GM23248 (cell line): ENCODE data around the gene ERBB4. TPM values are rescaled to one million over a fixed set of nuclear protein-coding genes. Genes with fewer than 3 reads are reported as not detected.

Source experiments
- DNase-seq: peaks from one replicate; pipeline ENCODE4 v3.0.0-alpha.2; 2015
- H2AFZ ChIP-seq: fragments of 200-600 bp; sonication (generic); 2 replicates; pipeline ENCODE4 v1.6.1; 2016; ENCODE audit warnings: antibody characterized with exemption
- H3F3A ChIP-seq: fragments of 200-600 bp; sonication (generic); 2 replicates; pipeline ENCODE4 v1.6.1; 2016; ENCODE audit warnings: mild to moderate bottlenecking, antibody characterized with exemption, mixed run types; ENCODE audit not compliant: insufficient read depth
- H3K27ac ChIP-seq: fragments of 200-600 bp; sonication (generic); 2 replicates; pipeline ENCODE4 v1.5.1; 2016; ENCODE audit warnings: mild to moderate bottlenecking
- H3K27me3 ChIP-seq: fragments of 200-600 bp; sonication (generic); replicated peaks from 2 replicates; pipeline ENCODE4 v1.6.1; 2016; ENCODE audit warnings: mild to moderate bottlenecking; ENCODE audit not compliant: insufficient read depth
- H3K36me3 ChIP-seq: fragments of 200-600 bp; sonication (generic); 2 replicates; pipeline ENCODE4 v1.6.1; 2016; ENCODE audit warnings: low read depth, mild to moderate bottlenecking
- H3K4me1 ChIP-seq: fragments of 200-600 bp; sonication (generic); 2 replicates; pipeline ENCODE4 v1.6.1; 2016; ENCODE audit warnings: mild to moderate bottlenecking; ENCODE audit not compliant: insufficient read depth
- H3K4me2 ChIP-seq: fragments of 200-600 bp; sonication (generic); one replicate; pipeline ENCODE4 v1.6.1; 2016; ENCODE audit warnings: mild to moderate bottlenecking; ENCODE audit not compliant: unreplicated experiment
- H3K4me3 ChIP-seq: fragments of 200-600 bp; sonication (generic); 2 replicates; pipeline ENCODE4 v1.5.1; 2016; ENCODE audit warnings: mild to moderate bottlenecking
- H3K79me2 ChIP-seq: fragments of 200-600 bp; sonication (generic); 2 replicates; pipeline ENCODE4 v1.6.1; 2016; ENCODE audit warnings: mild to moderate bottlenecking; ENCODE audit not compliant: insufficient read depth
- H3K9ac ChIP-seq: fragments of 200-600 bp; sonication (generic); 2 replicates; pipeline ENCODE4 v1.6.1; 2016; ENCODE audit warnings: mild to moderate bottlenecking
- H3K9me2 ChIP-seq: fragments of 200-600 bp; sonication (generic); 2 replicates; pipeline ENCODE4 v1.6.1; 2016; ENCODE audit warnings: mixed run types, mild to moderate bottlenecking, moderate library complexity; ENCODE audit not compliant: insufficient read depth
- H3K9me3 ChIP-seq: fragments of 200-600 bp; sonication (generic); one replicate; pipeline ENCODE4 v1.6.1; 2017; ENCODE audit warnings: low read depth
- H4K20me1 ChIP-seq: fragments of 200-600 bp; sonication (generic); 2 replicates; pipeline ENCODE4 v1.6.0; 2016; ENCODE audit not compliant: insufficient read depth
- EZH2 ChIP-seq: fragments of 200-600 bp; sonication (generic); IDR thresholded peaks from 2 replicates; pipeline ENCODE4 v1.6.1; 2018; ENCODE audit warnings: antibody characterized with exemption, mild to moderate bottlenecking; ENCODE audit not compliant: insufficient read depth, poor library complexity, severe bottlenecking
- EZH2phosphoT487 ChIP-seq: fragments of 200-600 bp; sonication (generic); IDR thresholded peaks from 2 replicates; pipeline ENCODE4 v1.6.1; 2018; ENCODE audit warnings: antibody characterized with exemption, moderate library complexity, mild to moderate bottlenecking, low read depth; ENCODE audit not compliant: insufficient read depth
- WGBS, 2 experiments: methylation state at CpG; one replicate each; pipeline ENCODE4 v1.1.6; 2015 to 2017; ENCODE audit warnings: low lambda C conversion rate in 2 of 2, low coverage in 1 of 2; ENCODE audit errors: missing lambda C conversion rate in 2 of 2; 5-methylcytosine and 5-hydroxymethylcytosine counted together
- in situ Hi-C: fragments of 300-500 bp; cut with MboI; formaldehyde crosslinking; loops from 2 replicates; pipeline ENCODE4 v1.15.0; 2020
- polyA plus RNA-seq: library from polyadenylated mRNA; unstranded; fragments of >200 nt; fragmentation: Nextera tagmentation; extraction: Ambion mirVana; gene quantifications from 2 replicates; pipeline ENCODE4 v1.2.1, GENCODE V29; 2016
- total RNA-seq: library from RNA; depleted of rRNA; stranded (reverse); fragments of >200 nt; shearing (Covaris generic); gene quantifications from 2 replicates; pipeline ENCODE4 v1.2.3, GENCODE V29; 2014

ERBB4 gene
- total and polyA plus RNA-seq, 2 experiments from 2014 or later = not detected

DNA sequence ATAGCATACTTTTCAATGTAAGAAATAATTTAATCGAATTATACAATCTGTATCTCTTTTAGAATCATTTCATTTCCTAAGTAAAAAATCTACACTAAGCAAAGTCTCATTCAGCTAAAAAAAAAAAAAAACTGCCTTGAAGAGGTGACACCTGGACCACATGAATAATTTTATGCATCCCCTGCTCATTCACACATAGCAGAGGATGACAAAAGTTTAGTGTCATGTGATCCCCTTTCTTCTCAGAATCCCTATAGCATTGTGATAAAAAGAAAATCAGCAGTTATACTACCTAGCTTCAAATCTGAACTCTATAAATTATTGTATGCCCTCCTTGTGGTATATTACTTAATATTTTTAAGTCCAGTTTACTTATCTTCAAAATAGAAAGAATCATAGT lies 603.8 kb downstream of the ERBB4 start:
- H3K4me1 ChIP-seq = no peaks in the 10 kb centered on the region
- H3K9ac ChIP-seq = no peak overlapping the region
- H3F3A ChIP-seq = no peaks in the 10 kb centered on the region
- no peaks in the 10 kb centered on the region for H3K27me3 ChIP-seq
- no peak for DNase-seq
- H3K36me3 ChIP-seq = no peaks in the 10 kb centered on the region
- H3K9me3 ChIP-seq = no peaks in the 10 kb centered on the region
- no peak overlapping the region for H3K4me2 ChIP-seq
- H4K20me1 ChIP-seq = no peaks in the 10 kb centered on the region
- no peak overlapping the region for H3K27ac ChIP-seq
- in situ Hi-C loops = no loop called here
- H2AFZ ChIP-seq = no peak overlapping the region
- H3K79me2 ChIP-seq = no peaks in the 10 kb centered on the region
- TF ChIP-seq EZH2 (no peak), EZH2phosphoT487 (no peak)
- no peaks in the 10 kb centered on the region for H3K9me2 ChIP-seq
- WGBS, 2 experiments = 0 to 7% methylated on average over 1 of the region's 1 CpG
- H3K4me3 ChIP-seq = no peak overlapping the region

GRCh38 chr2:211931314-211931713 lies 607.3 kb downstream of the ERBB4 start:
- in situ Hi-C loops = no loop called here
- WGBS, 2 experiments = 13 to 14% methylated on average over 3 of the region's 3 CpGs
- no peaks in the 10 kb centered on the region for H3K4me1 ChIP-seq
- H3F3A ChIP-seq = no peaks in the 10 kb centered on the region
- H3K36me3 ChIP-seq = no peaks in the 10 kb centered on the region
- H2AFZ ChIP-seq = no peak overlapping the region
- H3K9me2 ChIP-seq = no peaks in the 10 kb centered on the region
- no peak overlapping the region for H3K4me2 ChIP-seq
- TF ChIP-seq EZH2phosphoT487 (no peak), EZH2 (no peak)
- no peaks in the 10 kb centered on the region for H3K79me2 ChIP-seq
- H3K9me3 ChIP-seq = no peaks in the 10 kb centered on the region
- no peak overlapping the region for H3K4me3 ChIP-seq
- H4K20me1 ChIP-seq = no peaks in the 10 kb centered on the region
- H3K9ac ChIP-seq = no peak overlapping the region
- H3K27ac ChIP-seq = no peak overlapping the region
- H3K27me3 ChIP-seq = no peaks in the 10 kb centered on the region
- DNase-seq = no peak

- Histone ChIP-seq H3K9me3 (no peaks in the 10 kb centered on the region), H3K27me3 (no peaks in the 10 kb centered on the region), H4K20me1 (no peaks in the 10 kb centered on the region), H3K36me3 (no peaks in the 10 kb centered on the region), H2AFZ (no peak overlapping the region), H3K4me1 (no peaks in the 10 kb centered on the region), H3F3A (no peaks in the 10 kb centered on the region), H3K4me3 (no peak overlapping the region), H3K4me2 (no peak overlapping the region), H3K79me2 (no peaks in the 10 kb centered on the region), H3K27ac (no peak overlapping the region), H3K9ac (no peak overlapping the region), H3K9me2 (no peaks in the 10 kb centered on the region)
- 13% methylated on average over 4 of the region's 4 CpGs for WGBS, 2 experiments
- in situ Hi-C loops = no loop called here
- DNase-seq = no peak
- TF ChIP-seq EZH2phosphoT487 (no peak), EZH2 (no peak)
These were observed 608.3 kb downstream of the ERBB4 start for GRCh38 chr2:211930331-211930730.

DNA sequence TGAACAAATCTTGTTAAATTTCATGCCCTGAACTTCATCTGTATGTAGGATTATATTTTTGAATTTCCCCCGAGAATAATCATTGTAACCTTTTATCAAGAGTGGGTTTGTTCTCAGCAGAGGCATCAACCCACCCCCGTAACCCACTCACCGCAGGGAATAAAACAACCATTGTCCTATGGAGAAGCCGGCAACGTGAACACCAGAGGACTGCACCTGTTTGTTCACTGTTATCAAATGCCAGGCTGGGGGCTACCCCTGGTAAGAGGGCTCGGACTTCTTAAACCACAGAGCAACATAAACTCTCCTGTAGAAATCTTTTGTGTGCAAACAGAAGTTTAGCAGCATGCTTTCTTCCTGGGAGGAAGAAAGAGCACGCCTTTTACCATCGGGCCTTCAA lies 610.4 kb downstream of the ERBB4 start:
- H4K20me1 ChIP-seq = no peaks in the 10 kb centered on the region
- H3K9me3 ChIP-seq = no peaks in the 10 kb centered on the region
- H3K79me2 ChIP-seq = no peaks in the 10 kb centered on the region
- H3K4me1 ChIP-seq = no peaks in the 10 kb centered on the region
- H3K27me3 ChIP-seq = no peaks in the 10 kb centered on the region
- no peak overlapping the region for H3K4me2 ChIP-seq
- H3K9me2 ChIP-seq = no peaks in the 10 kb centered on the region
- no peak overlapping the region for H3K9ac ChIP-seq
- no peak overlapping the region for H3K4me3 ChIP-seq
- no peaks in the 10 kb centered on the region for H3K36me3 ChIP-seq
- no peaks in the 10 kb centered on the region for H3F3A ChIP-seq
- no peak overlapping the region for H2AFZ ChIP-seq
- no peak for DNase-seq
- TF ChIP-seq EZH2phosphoT487 (no peak), EZH2 (no peak)
- WGBS, 2 experiments = 36 to 37% methylated on average over 8 of the region's 8 CpGs
- H3K27ac ChIP-seq = no peak overlapping the region
- in situ Hi-C loops = no loop called here

DNA sequence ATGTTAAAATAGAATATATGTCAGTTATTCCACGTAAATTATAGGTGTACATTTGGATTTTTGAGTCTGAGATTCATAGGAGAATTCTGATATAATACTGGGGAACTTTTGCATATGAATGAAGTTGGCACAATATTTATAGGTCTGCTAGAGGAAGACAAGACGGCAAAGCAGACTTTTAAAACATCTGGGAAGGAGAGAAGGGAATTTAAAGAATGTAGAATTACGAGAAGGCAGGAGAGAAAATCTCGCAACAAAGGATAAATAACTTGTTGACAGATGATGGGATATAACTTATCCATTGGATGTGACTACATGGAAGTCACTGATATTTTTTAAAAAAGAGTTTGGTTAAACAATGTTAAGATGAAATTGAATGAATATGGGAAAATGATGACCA lies 615.6 kb downstream of the ERBB4 start:
- Histone ChIP-seq H3K9me2 (no peaks in the 10 kb centered on the region), H3K79me2 (no peaks in the 10 kb centered on the region), H3K4me1 (no peaks in the 10 kb centered on the region), H3K9me3 (no peaks in the 10 kb centered on the region), H3F3A (no peaks in the 10 kb centered on the region), H4K20me1 (no peaks in the 10 kb centered on the region), H3K36me3 (no peaks in the 10 kb centered on the region), H3K4me3 (no peak overlapping the region), H3K9ac (no peak overlapping the region), H3K27me3 (no peaks in the 10 kb centered on the region), H3K27ac (no peak overlapping the region), H2AFZ (no peak overlapping the region), H3K4me2 (no peak overlapping the region)
- no peak for DNase-seq
- no peak for TF ChIP-seq EZH2phosphoT487
- no peak for TF ChIP-seq EZH2
- in situ Hi-C loops = no loop called here
- 1 to 3% methylated on average over 4 of the region's 4 CpGs for WGBS, 2 experiments
